ENCODE results near the gene ZDHHC8. TPM values are rescaled to one million over a fixed set of nuclear protein-coding genes. Genes with fewer than 3 reads are reported as not detected.

ZDHHC8 gene
- total RNA-seq, 1 donor from 2014 or later, result 82.4 TPM

DNA sequence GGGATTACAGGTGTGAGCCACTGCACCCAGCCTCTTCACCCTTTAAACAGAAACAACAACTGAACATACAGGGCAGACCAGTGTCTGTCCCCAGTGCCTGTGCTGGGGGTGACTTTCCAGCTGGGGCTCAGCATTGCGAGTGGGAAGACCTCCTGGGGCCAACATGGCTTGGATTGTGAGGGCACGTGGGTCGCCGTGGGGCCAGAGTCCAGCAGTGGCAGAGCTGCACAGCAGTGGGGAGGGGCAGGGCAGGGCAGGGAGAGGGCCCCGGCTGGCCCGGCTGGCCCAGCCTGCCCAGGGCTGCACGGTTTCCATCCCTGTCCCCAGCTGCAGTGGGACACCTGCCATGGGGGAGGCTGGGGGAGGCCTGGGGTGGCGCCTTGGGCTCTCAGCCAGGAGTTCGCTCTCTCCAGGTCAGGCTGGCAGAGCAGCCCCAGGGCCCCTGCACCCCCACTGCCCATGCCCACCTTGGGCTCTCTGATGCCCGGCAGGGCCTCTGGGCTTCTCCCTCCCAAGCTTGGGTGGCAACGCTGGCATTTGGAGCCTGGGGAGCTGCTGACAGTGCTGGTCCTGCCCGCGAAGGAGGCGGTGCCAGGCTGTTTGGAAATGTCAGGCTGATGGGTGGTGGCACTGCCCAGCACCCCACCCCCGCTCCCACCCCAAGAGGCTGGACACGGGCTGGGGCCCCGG lies 49.7 kb downstream of the ZDHHC8 start:
- no peaks in the 10 kb centered on the region for H3K27me3 Mint-ChIP-seq (ENCODE audit: low read depth)
- no peak for DNase-seq (ENCODE audit: low spot score)
- H3K4me3 Mint-ChIP-seq (ENCODE audit: low read depth), result no peak overlapping the region
- H3K27ac Mint-ChIP-seq, result no peak overlapping the region
- H3K4me1 Mint-ChIP-seq (ENCODE audit: low read depth), result no peaks in the 10 kb centered on the region
- intact Hi-C loops (cut with micrococcal nuclease), result no loop called here
- H3K9me3 Mint-ChIP-seq, result no peaks in the 10 kb centered on the region
- H3K36me3 Mint-ChIP-seq (ENCODE audit: low read depth), result no peaks in the 10 kb centered on the region

- H3K4me3 Mint-ChIP-seq (ENCODE audit: low read depth), result no peak overlapping the region
- H3K9me3 Mint-ChIP-seq, result no peaks in the 10 kb centered on the region
- H3K27ac Mint-ChIP-seq, result no peak overlapping the region
- no peaks in the 10 kb centered on the region for H3K4me1 Mint-ChIP-seq (ENCODE audit: low read depth)
- intact Hi-C loops (cut with micrococcal nuclease), result no loop called here
- H3K36me3 Mint-ChIP-seq (ENCODE audit: low read depth), result no peaks in the 10 kb centered on the region
- DNase-seq (ENCODE audit: low spot score), result no peak
- no peaks in the 10 kb centered on the region for H3K27me3 Mint-ChIP-seq (ENCODE audit: low read depth)
These were observed 50.3 kb downstream of the ZDHHC8 start for GRCh38 chr22:20181884-20182236.

DNA sequence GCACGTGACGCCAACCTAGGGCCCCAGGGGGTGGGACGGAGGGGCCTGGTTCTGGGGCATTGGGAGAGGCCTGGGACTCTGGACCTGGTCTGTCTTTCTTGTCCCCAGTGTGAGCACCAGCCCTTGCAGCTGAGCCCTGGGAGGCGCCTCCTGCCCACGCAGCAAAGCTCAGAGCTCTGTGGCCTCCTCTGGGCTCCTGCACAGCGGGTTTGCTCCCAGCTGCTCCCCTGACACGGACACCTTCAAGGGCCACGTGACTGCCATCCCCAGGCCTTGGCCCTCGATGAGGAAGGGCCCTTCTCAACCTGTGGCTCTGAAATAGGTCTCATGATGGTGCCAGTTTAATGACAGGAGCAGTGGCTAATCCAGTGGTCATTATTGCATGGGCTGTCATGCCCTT lies 50.8 kb downstream of the ZDHHC8 start:
- intact Hi-C loops (cut with micrococcal nuclease), result no loop called here
- Mint-ChIP-seq H3K4me1 (ENCODE audit: low read depth) (no peaks in the 10 kb centered on the region), H3K36me3 (ENCODE audit: low read depth) (no peaks in the 10 kb centered on the region), H3K27ac (no peak overlapping the region), H3K4me3 (ENCODE audit: low read depth) (no peak overlapping the region), H3K27me3 (ENCODE audit: low read depth) (no peaks in the 10 kb centered on the region), H3K9me3 (no peaks in the 10 kb centered on the region)
- DNase-seq (ENCODE audit: low spot score), result no peak

DNA sequence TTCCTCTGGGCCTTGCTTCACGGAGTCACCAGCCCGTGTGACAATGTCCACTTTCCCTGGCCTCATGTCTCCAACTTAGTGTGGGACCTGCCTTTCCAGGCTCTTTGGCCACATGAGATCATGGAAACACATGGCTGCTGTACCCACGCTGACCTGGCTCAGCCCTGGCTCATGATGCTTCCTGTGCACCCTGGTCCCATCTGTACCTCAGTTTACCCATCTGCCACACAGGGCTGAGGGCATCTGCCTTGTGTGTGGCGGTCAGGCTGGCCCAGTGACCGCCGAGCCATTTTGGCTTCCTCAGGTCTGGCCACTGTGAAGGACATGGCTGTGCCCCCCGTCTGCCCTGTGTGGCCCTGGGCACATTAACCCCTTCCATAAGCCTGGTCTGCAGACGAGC lies 51.5 kb downstream of the ZDHHC8 start:
- no peaks in the 10 kb centered on the region for H3K36me3 Mint-ChIP-seq (ENCODE audit: low read depth)
- H3K4me1 Mint-ChIP-seq (ENCODE audit: low read depth), result no peaks in the 10 kb centered on the region
- H3K4me3 Mint-ChIP-seq (ENCODE audit: low read depth), result no peak overlapping the region
- no peaks in the 10 kb centered on the region for H3K9me3 Mint-ChIP-seq
- no peak overlapping the region for H3K27ac Mint-ChIP-seq
- DNase-seq (ENCODE audit: low spot score), result no peak
- no peaks in the 10 kb centered on the region for H3K27me3 Mint-ChIP-seq (ENCODE audit: low read depth)
- intact Hi-C loops (cut with micrococcal nuclease), result no loop called here

DNA sequence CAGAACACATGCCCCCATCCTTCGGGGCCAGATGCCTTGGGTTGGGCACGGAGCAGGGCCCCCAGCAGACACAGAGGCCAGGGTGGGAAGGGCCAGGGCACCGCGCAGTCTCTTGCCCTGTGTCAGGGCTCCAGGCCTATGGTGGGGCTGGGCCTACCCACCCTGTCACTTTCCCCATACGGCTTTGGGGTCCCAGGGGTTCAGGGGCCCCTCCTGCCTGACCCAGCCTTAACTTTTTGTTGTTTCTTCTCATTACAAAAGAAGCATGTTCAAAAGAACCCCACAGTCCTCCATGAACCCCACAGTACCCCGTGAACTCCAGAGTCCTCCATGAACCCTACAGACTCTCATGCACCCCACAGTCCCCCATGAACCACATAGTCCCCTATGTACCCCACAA lies 52.2 kb downstream of the ZDHHC8 start:
- Mint-ChIP-seq H3K27ac (no peak overlapping the region), H3K4me1 (ENCODE audit: low read depth) (no peaks in the 10 kb centered on the region)
- DNase-seq (ENCODE audit: low spot score), result no peak

DNA sequence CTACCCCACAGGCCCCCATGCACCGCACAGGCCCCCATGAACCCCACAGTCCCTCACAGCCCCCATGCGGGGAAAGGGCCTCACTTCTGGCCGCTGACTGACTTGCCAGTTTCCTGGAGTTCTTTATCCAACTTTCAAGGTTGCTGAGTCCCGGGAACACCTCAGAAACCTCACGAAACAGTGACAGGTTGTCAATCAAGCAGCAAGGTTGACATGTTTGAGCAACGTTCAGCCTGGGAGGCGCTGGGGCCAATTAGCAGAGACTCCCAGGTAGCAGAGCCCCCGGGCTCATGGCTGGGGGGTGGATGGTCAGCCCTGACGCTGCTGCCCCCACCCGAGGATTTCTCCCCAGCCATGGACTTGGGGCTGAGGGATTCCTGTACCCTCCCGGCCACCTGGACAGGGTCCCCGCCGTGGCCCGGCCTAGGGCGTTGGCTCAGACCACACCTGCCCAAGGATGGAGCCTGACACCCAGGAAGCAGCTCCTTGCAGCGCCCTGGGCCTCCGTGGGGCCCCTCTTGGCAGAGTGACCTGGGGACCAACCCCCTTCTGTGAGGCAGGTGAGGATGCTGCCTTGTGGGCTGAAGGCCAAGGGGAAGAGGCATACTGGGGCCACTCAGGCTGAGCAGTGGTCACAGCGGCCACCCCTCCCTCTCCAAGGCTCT lies 53.0 kb downstream of the ZDHHC8 start:
- DNase-seq (ENCODE audit: low spot score), result no peak
- no peaks in the 10 kb centered on the region for H3K36me3 Mint-ChIP-seq (ENCODE audit: low read depth)
- H3K27ac Mint-ChIP-seq, result no peak overlapping the region

More for the DNA sequence above, 52.2 kb downstream of the ZDHHC8 start:
- Mint-ChIP-seq H3K4me3 (ENCODE audit: low read depth) (no peak overlapping the region), H3K36me3 (ENCODE audit: low read depth) (no peaks in the 10 kb centered on the region), H3K27me3 (ENCODE audit: low read depth) (no peaks in the 10 kb centered on the region), H3K9me3 (no peaks in the 10 kb centered on the region)
- intact Hi-C loops (cut with micrococcal nuclease), result no loop called here

DNA sequence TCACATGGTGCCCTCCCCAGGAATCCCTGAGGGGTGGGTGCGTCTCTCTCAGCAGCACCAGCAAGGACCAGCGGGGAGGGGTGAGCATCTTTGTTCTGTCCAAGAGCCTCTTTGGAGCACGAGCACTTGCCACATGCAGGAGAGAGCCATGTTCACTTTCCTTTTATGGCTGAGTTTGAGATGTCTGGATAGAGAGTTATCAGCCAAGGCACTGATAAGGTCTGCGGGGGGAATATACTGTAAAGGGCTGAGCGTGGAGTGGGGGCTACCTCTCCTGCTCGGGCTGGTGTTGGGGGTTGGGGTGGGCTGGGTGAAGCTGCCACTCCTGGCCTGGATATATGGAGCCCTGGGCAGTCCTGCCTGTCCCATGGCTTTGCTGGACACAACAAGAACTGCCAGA lies 54.1 kb downstream of the ZDHHC8 start:
- no peak for DNase-seq (ENCODE audit: low spot score)
- H3K27ac Mint-ChIP-seq, result no peak overlapping the region
- no peaks in the 10 kb centered on the region for H3K9me3 Mint-ChIP-seq
- intact Hi-C loops (cut with micrococcal nuclease), result no loop called here
- no peaks in the 10 kb centered on the region for H3K27me3 Mint-ChIP-seq (ENCODE audit: low read depth)
- no peak overlapping the region for H3K4me3 Mint-ChIP-seq (ENCODE audit: low read depth)
- H3K4me1 Mint-ChIP-seq (ENCODE audit: low read depth), result no peaks in the 10 kb centered on the region
- H3K36me3 Mint-ChIP-seq (ENCODE audit: low read depth), result no peaks in the 10 kb centered on the region

More for the DNA sequence above, 53.0 kb downstream of the ZDHHC8 start:
- Mint-ChIP-seq H3K4me1 (ENCODE audit: low read depth) (no peaks in the 10 kb centered on the region), H3K27me3 (ENCODE audit: low read depth) (no peaks in the 10 kb centered on the region), H3K9me3 (no peaks in the 10 kb centered on the region), H3K4me3 (ENCODE audit: low read depth) (no peak overlapping the region)
- intact Hi-C loops (cut with micrococcal nuclease), result no loop called here

GRCh38 chr22:20186183-20186870 lies 54.7 kb downstream of the ZDHHC8 start:
- no peak for DNase-seq (ENCODE audit: low spot score)
- H3K27me3 Mint-ChIP-seq (ENCODE audit: low read depth), result no peaks in the 10 kb centered on the region
- H3K27ac Mint-ChIP-seq, result no peak overlapping the region
- no peaks in the 10 kb centered on the region for H3K4me1 Mint-ChIP-seq (ENCODE audit: low read depth)
- no peaks in the 10 kb centered on the region for H3K36me3 Mint-ChIP-seq (ENCODE audit: low read depth)
- H3K4me3 Mint-ChIP-seq (ENCODE audit: low read depth), result no peak overlapping the region
- intact Hi-C loops (cut with micrococcal nuclease), result no loop called here
- no peaks in the 10 kb centered on the region for H3K9me3 Mint-ChIP-seq

GRCh38 chr22:20186871-20187546 lies 55.4 kb downstream of the ZDHHC8 start:
- no peaks in the 10 kb centered on the region for H3K36me3 Mint-ChIP-seq (ENCODE audit: low read depth)
- intact Hi-C loops (cut with micrococcal nuclease), result no loop called here
- no peaks in the 10 kb centered on the region for H3K27me3 Mint-ChIP-seq (ENCODE audit: low read depth)
- H3K4me1 Mint-ChIP-seq (ENCODE audit: low read depth), result no peaks in the 10 kb centered on the region
- no peak for DNase-seq (ENCODE audit: low spot score)
- no peak overlapping the region for H3K4me3 Mint-ChIP-seq (ENCODE audit: low read depth)
- H3K27ac Mint-ChIP-seq, result no peak overlapping the region
- H3K9me3 Mint-ChIP-seq, result no peaks in the 10 kb centered on the region

DNA sequence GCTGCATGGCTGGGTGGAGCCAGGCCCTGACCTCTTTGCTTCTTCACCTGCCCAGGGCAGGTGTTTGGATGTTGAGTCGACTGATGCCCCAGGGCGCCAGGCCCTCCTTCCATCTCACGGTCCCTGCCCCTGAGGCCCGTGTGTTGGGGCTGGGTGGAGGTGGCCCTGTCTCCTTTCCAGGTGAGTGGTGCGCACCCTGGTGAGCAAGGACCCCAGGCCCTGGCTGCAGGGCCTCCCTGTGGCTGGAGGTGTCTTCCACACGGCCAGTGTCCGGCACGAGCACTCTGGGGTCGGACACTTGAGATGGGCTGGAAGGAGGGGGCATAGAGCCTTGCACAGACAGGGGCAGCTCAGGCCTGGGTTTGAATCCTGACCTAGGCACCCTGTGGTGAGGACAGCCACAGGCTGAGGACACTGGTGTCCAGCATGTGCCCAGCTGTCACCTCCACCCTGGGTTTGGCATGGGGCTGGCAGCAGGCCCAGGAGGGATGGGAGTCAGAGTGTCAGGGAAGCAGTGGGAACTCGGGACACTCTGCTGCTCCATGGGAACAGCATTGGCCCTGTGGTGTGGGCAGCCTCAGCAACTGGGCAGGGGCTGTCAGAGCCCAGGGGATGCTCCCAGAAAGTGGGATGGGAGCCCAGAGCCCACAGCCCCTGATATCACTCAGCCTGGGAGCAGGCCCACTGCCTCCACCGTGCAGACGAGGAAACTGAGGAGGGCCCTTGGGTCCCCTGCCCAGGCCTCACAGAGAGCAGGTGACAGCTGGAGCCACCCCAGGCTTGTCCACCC lies 56.4 kb downstream of the ZDHHC8 start:
- Mint-ChIP-seq H3K4me1 (ENCODE audit: low read depth) (no peaks in the 10 kb centered on the region), H3K9me3 (no peaks in the 10 kb centered on the region), H3K4me3 (ENCODE audit: low read depth) (no peak overlapping the region), H3K36me3 (ENCODE audit: low read depth) (no peaks in the 10 kb centered on the region), H3K27me3 (ENCODE audit: low read depth) (no peaks in the 10 kb centered on the region), H3K27ac (no peak overlapping the region)
- intact Hi-C loops (cut with micrococcal nuclease), result no loop called here
- no peak for DNase-seq (ENCODE audit: low spot score)

GRCh38 chr22:20188567-20188877 lies 56.9 kb downstream of the ZDHHC8 start:
- no peak for DNase-seq (ENCODE audit: low spot score)
- H3K27me3 Mint-ChIP-seq (ENCODE audit: low read depth), result no peaks in the 10 kb centered on the region
- H3K9me3 Mint-ChIP-seq, result no peaks in the 10 kb centered on the region
- H3K36me3 Mint-ChIP-seq (ENCODE audit: low read depth), result no peaks in the 10 kb centered on the region
- H3K4me3 Mint-ChIP-seq (ENCODE audit: low read depth), result no peak overlapping the region
- no peak overlapping the region for H3K27ac Mint-ChIP-seq
- intact Hi-C loops (cut with micrococcal nuclease), result no loop called here
- H3K4me1 Mint-ChIP-seq (ENCODE audit: low read depth), result no peaks in the 10 kb centered on the region

- no peaks in the 10 kb centered on the region for H3K36me3 Mint-ChIP-seq (ENCODE audit: low read depth)
- H3K9me3 Mint-ChIP-seq, result no peaks in the 10 kb centered on the region
- DNase-seq (ENCODE audit: low spot score), result no peak
- no peaks in the 10 kb centered on the region for H3K4me1 Mint-ChIP-seq (ENCODE audit: low read depth)
- intact Hi-C loops (cut with micrococcal nuclease), result no loop called here
- no peaks in the 10 kb centered on the region for H3K27me3 Mint-ChIP-seq (ENCODE audit: low read depth)
- H3K4me3 Mint-ChIP-seq (ENCODE audit: low read depth), result no peak overlapping the region
- no peak overlapping the region for H3K27ac Mint-ChIP-seq
These were observed 59.5 kb downstream of the ZDHHC8 start for GRCh38 chr22:20191000-20191515.
